Stimulated activated CD8-positive, alpha-beta memory T cell treated with anti-CD3 and anti-CD28 coated beads, Interleukin-12 subunit alpha, Interleukin-12 subunit beta, amount 100 ng/mL, for 24 hours (primary cell): Measurements from ENCODE around the gene MYZAP.
"Not testable (repeated sequence)": the region's sequence is repeated elsewhere in the genome, so short reads cannot be mapped to it uniquely, and the experiment has no call there.

ENCODE experiments used
- DNase-seq: peaks from one replicate; pipeline ENCODE4 v3.0.0-alpha.2; 2020; ENCODE audit errors: extremely low read depth

MYZAP gene

GRCh38 chr15:57592836-57593420, 1.2 kb downstream of the MYZAP start:
- DNase-seq, result no peak

GRCh38 chr15:57594479-57594878, 2.8 kb downstream of the MYZAP start:
- no peak for DNase-seq

GRCh38 chr15:57595011-57595866, 3.5 kb downstream of the MYZAP start:
- DNase-seq, result no peak

GRCh38 chr15:57596301-57596855, 4.7 kb downstream of the MYZAP start:
- DNase-seq, result no peak

GRCh38 chr15:57596978-57597377, 5.3 kb downstream of the MYZAP start:
- DNase-seq, result no peak

- DNase-seq, result no peak
These were observed 5.7 kb downstream of the MYZAP start for GRCh38 chr15:57597431-57597830.

GRCh38 chr15:57598346-57598745, 6.6 kb downstream of the MYZAP start:
- DNase-seq, result no peak

- DNase-seq, result no peak
These were observed 7.6 kb downstream of the MYZAP start for GRCh38 chr15:57599296-57599810.

- no peak for DNase-seq
These were observed 8.5 kb downstream of the MYZAP start for GRCh38 chr15:57600197-57600596.

- DNase-seq, result no peak
These were observed 12.8 kb downstream of the MYZAP start for GRCh38 chr15:57604507-57604906.

- DNase-seq, result no peak
These were observed 13.8 kb downstream of the MYZAP start for GRCh38 chr15:57605491-57605890.

- no peak for DNase-seq
These were observed 14.3 kb downstream of the MYZAP start for GRCh38 chr15:57606048-57606447.

- DNase-seq, result no peak
These were observed 15.1 kb downstream of the MYZAP start for GRCh38 chr15:57606816-57607215.

GRCh38 chr15:57607570-57608000, 15.9 kb downstream of the MYZAP start:
- no peak for DNase-seq

GRCh38 chr15:57609805-57610529, 18.3 kb downstream of the MYZAP start:
- no peak for DNase-seq

- DNase-seq, result no peak
These were observed 19.4 kb downstream of the MYZAP start for GRCh38 chr15:57611123-57611522.

- no peak for DNase-seq
These were observed 20.2 kb downstream of the MYZAP start for GRCh38 chr15:57611938-57612337.

- no peak for DNase-seq
These were observed 22.5 kb downstream of the MYZAP start for GRCh38 chr15:57614241-57614640.

- not testable (repeated sequence) for DNase-seq
These were observed 24.3 kb downstream of the MYZAP start for GRCh38 chr15:57615951-57616496.

GRCh38 chr15:57618325-57618724, 26.6 kb downstream of the MYZAP start:
- DNase-seq, result no peak

GRCh38 chr15:57619746-57620145, 28.0 kb downstream of the MYZAP start:
- no peak for DNase-seq

GRCh38 chr15:57624730-57625129, 33.0 kb downstream of the MYZAP start:
- no peak for DNase-seq
